HFFc6 (cell line): Measurements from ENCODE around the gene SPOCK1. TPM values are rescaled to one million over a fixed set of nuclear protein-coding genes. Genes with fewer than 3 reads are reported as not detected.

ENCODE experiments used
- DNase-seq: peaks from one replicate; pipeline ENCODE4 v3.0.0-alpha.2; 2018
- H3K27ac Mint-ChIP-seq: 2 replicates; pipeline ENCODE4 v1.8.0; 2020; ENCODE audit warnings: mild to moderate bottlenecking, mixed read lengths
- H3K27me3 Mint-ChIP-seq: 2 replicates; pipeline ENCODE4 v1.8.0; 2021; ENCODE audit warnings: mild to moderate bottlenecking, moderate library complexity, mixed read lengths; ENCODE audit not compliant: insufficient read depth
- H3K36me3 Mint-ChIP-seq: 2 replicates; pipeline ENCODE4 v1.8.0; 2021; ENCODE audit warnings: low read depth, mixed read lengths
- H3K4me1 Mint-ChIP-seq: 2 replicates; pipeline ENCODE4 v1.8.0; 2020; ENCODE audit warnings: low read depth, mixed read lengths
- H3K4me3 Mint-ChIP-seq: 2 replicates; pipeline ENCODE4 v1.8.0; 2020; ENCODE audit warnings: mild to moderate bottlenecking, moderate library complexity, mixed read lengths
- H3K9me3 Mint-ChIP-seq: 2 replicates; pipeline ENCODE4 v1.8.0; 2020; ENCODE audit warnings: mild to moderate bottlenecking, mixed read lengths
- CTCF ChIP-seq: fragments of 200-600 bp; sonication (generic); IDR thresholded peaks from 2 replicates; pipeline ENCODE4 v1.5.0; 2021; ENCODE audit warnings: antibody characterized with exemption, mild to moderate bottlenecking
- total RNA-seq, 6 experiments: library from RNA; stranded (reverse); fragmentation: NEBNext Ultra II Directional; extraction: Animal tissue kit (Norgen Biotek cat#: 25700); gene quantifications; 2 replicates in 1 of 6; 3 replicates in 5 of 6; pipeline ENCODE4 v1.2.3, GENCODE V29; 2021

Gene SPOCK1
- total RNA-seq, 6 experiments from 2014 or later = 111 to 170 (median 125) TPM

GRCh38 chr5:137179203-137179602 is 319.9 kb downstream of the SPOCK1 start:
- Mint-ChIP-seq H3K27ac (no peak overlapping the region), H3K36me3 (no peaks in the 10 kb centered on the region), H3K27me3 (peaks cover 2% of the 10 kb centered on the region; the same call in 1 of the 2 replicates), H3K9me3 (no peaks in the 10 kb centered on the region), H3K4me1 (no peaks in the 10 kb centered on the region), H3K4me3 (no peak overlapping the region)
- no peak for TF ChIP-seq CTCF
- no peak for DNase-seq

- Mint-ChIP-seq H3K4me1 (no peaks in the 10 kb centered on the region), H3K36me3 (no peaks in the 10 kb centered on the region)
These were observed 322.5 kb downstream of the SPOCK1 start for GRCh38 chr5:137176609-137177008.

GRCh38 chr5:137176126-137176525 is 323.0 kb downstream of the SPOCK1 start:
- no peak overlapping the region for H3K27ac Mint-ChIP-seq
- TF ChIP-seq CTCF = no peak
- no peaks in the 10 kb centered on the region for H3K9me3 Mint-ChIP-seq
- no peaks in the 10 kb centered on the region for H3K4me1 Mint-ChIP-seq
- no peak overlapping the region for H3K4me3 Mint-ChIP-seq
- no peak for DNase-seq
- H3K36me3 Mint-ChIP-seq = no peaks in the 10 kb centered on the region
- H3K27me3 Mint-ChIP-seq = peaks cover 2% of the 10 kb centered on the region; the same call in 1 of the 2 replicates

More at GRCh38 chr5:137176609-137177008, 322.5 kb downstream of the SPOCK1 start:
- no peak for DNase-seq
- Mint-ChIP-seq H3K27me3 (peaks cover 2% of the 10 kb centered on the region; the same call in 1 of the 2 replicates), H3K4me3 (no peak overlapping the region), H3K27ac (no peak overlapping the region), H3K9me3 (no peaks in the 10 kb centered on the region)
- TF ChIP-seq CTCF = no peak

GRCh38 chr5:137174196-137174595 is 324.9 kb downstream of the SPOCK1 start:
- H3K4me1 Mint-ChIP-seq = no peaks in the 10 kb centered on the region
- H3K36me3 Mint-ChIP-seq = no peaks in the 10 kb centered on the region
- DNase-seq = no peak
- no peak overlapping the region for H3K4me3 Mint-ChIP-seq
- no peak overlapping the region for H3K27ac Mint-ChIP-seq
- H3K9me3 Mint-ChIP-seq = no peaks in the 10 kb centered on the region
- H3K27me3 Mint-ChIP-seq = peaks cover 2% of the 10 kb centered on the region; the same call in 1 of the 2 replicates
- TF ChIP-seq CTCF = no peak

GRCh38 chr5:137172258-137172657 is 326.9 kb downstream of the SPOCK1 start:
- H3K4me3 Mint-ChIP-seq = no peak overlapping the region
- no peaks in the 10 kb centered on the region for H3K36me3 Mint-ChIP-seq
- no peak overlapping the region for H3K27ac Mint-ChIP-seq
- peaks cover 2% of the 10 kb centered on the region; the same call in 1 of the 2 replicates for H3K27me3 Mint-ChIP-seq
- no peaks in the 10 kb centered on the region for H3K4me1 Mint-ChIP-seq
- no peak for DNase-seq
- no peaks in the 10 kb centered on the region for H3K9me3 Mint-ChIP-seq
- no peak for TF ChIP-seq CTCF

- DNase-seq = no peak
- no peaks in the 10 kb centered on the region for H3K36me3 Mint-ChIP-seq
- no peak for TF ChIP-seq CTCF
- no peaks in the 10 kb centered on the region for H3K9me3 Mint-ChIP-seq
- H3K4me3 Mint-ChIP-seq = no peak overlapping the region
- H3K27me3 Mint-ChIP-seq = no peaks in the 10 kb centered on the region; the same call in 1 of the 2 replicates
- H3K4me1 Mint-ChIP-seq = no peaks in the 10 kb centered on the region
- H3K27ac Mint-ChIP-seq = no peak overlapping the region
These were observed 331.9 kb downstream of the SPOCK1 start for GRCh38 chr5:137167187-137167586.
